Astrocyte of the spinal cord (primary cell): ENCODE measurements around the gene CEP120.

Experiments
- DNase-seq: peaks from one replicate; pipeline ENCODE4 v3.0.0; 2011; ENCODE audit warnings: low read depth, low spot score
- H3K4me3 ChIP-seq: 2 replicates; pipeline ENCODE4 v1.5.1; 2011; ENCODE audit warnings: low read depth, mild to moderate bottlenecking, low read length, moderate library complexity
- CTCF ChIP-seq: IDR thresholded peaks from 2 replicates; pipeline ENCODE4 v1.5.1; 2012; ENCODE audit warnings: low read depth, mild to moderate bottlenecking, low read length, inconsistent platforms
- in situ Hi-C: cut with HindIII; loops from 2 replicates; pipeline ENCODE4 v1.10.0; 2017; ENCODE audit warnings: low sequenced_read_pairs

Gene CEP120

GRCh38 chr5:123305751-123306150, 117.5 kb downstream of the CEP120 start:
- in situ Hi-C loops = no loop called here
- no peak overlapping the region for H3K4me3 ChIP-seq
- DNase-seq = no peak
- no peak for TF ChIP-seq CTCF

GRCh38 chr5:123304777-123305316, 118.4 kb downstream of the CEP120 start:
- TF ChIP-seq CTCF = no peak
- no peak for DNase-seq
- no peak overlapping the region for H3K4me3 ChIP-seq
- in situ Hi-C loops = no loop called here

GRCh38 chr5:123303802-123304201, 119.4 kb downstream of the CEP120 start:
- no peak overlapping the region for H3K4me3 ChIP-seq
- no peak for DNase-seq
- TF ChIP-seq CTCF = no peak
- in situ Hi-C loops = no loop called here

DNA sequence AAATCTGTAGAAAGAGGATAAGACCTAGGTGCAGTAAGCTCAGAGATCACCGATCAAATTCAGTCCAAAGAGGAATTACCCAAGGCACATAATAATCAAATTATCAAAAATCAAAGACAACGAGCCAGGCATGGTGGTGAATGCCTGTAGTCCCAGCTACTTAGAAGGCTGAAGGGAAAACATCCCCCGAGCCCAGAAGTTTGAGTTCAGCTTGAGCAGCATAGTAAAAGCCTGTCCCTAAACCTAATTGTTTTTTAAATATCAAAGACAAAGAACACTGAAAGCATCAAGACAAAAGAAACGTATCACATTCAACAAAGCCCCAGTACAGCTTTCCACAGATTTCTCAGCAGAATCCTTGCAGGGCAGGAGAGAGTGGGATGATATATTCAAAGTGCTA, 122.9 kb downstream of the CEP120 start:
- no peak for TF ChIP-seq CTCF
- in situ Hi-C loops = no loop called here
- no peak for DNase-seq
- no peak overlapping the region for H3K4me3 ChIP-seq

GRCh38 chr5:123299136-123299535, 124.1 kb downstream of the CEP120 start:
- TF ChIP-seq CTCF = no peak
- in situ Hi-C loops = no loop called here
- DNase-seq = no peak
- H3K4me3 ChIP-seq = no peak overlapping the region

- in situ Hi-C loops = no loop called here
- TF ChIP-seq CTCF = no peak
- H3K4me3 ChIP-seq = no peak overlapping the region
- DNase-seq = no peak
These were observed 124.7 kb downstream of the CEP120 start for GRCh38 chr5:123298335-123299030.
